ENCODE data around the gene MRPS18C.
"Not testable (repeated sequence)": the region's sequence is repeated elsewhere in the genome, so short reads cannot be mapped to it uniquely, and the experiment has no call there.

MRPS18C gene

GRCh38 chr4:83455281-83456183, at the start of gene MRPS18C, which contains the start of gene HELQ:
Gene MRPS18C, plus strand, starts transcription at chr4:83456058. Its CDS starts 20 bp downstream, at chr4:83456078.
Gene HELQ, minus strand, starts transcription at chr4:83455823. Its CDS starts 130 bp downstream, at chr4:83455693.
- peak; percentile 69 to 88 (median 83) for DNase-seq

DNA sequence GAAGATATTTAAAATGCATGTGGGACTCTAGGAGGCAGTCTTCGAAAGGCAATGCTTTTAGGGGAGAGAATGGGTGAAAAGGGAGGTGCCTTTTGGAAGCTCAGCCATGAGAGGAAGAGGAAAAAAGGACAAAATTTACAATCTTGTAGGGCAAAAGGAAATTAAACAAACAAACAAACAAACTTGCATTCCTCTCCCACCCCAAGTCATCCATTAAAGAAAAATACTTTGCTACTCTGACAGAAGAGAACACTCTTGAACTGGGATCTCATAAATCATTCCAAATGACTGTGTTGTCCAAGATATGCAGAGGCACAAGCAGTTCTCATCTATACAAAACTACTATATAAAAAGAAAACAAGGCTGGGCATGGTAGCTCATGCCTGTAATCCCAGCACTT, 47.0 kb upstream of the MRPS18C start:
- DNase-seq = no peak

DNA sequence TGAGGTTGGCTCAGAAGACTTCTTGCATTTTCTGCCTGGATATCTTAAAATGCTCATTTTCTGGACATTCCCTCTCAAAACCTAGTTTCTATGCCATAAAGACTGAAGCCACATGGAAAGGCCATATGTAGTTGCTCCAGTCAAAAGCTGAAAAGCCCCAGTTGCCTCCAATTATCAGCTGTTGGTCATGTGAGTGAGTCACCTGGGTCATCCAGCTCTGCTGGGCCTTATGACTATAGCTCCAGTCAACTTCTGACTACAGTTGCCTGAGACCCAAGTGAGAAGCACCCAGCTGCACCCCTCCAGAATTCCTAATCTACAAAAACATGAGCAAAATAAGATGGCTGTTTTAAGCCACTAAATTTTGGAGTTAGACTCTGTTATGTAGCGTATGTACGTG, 42.2 kb upstream of the MRPS18C start:
- DNase-seq = no peak

DNA sequence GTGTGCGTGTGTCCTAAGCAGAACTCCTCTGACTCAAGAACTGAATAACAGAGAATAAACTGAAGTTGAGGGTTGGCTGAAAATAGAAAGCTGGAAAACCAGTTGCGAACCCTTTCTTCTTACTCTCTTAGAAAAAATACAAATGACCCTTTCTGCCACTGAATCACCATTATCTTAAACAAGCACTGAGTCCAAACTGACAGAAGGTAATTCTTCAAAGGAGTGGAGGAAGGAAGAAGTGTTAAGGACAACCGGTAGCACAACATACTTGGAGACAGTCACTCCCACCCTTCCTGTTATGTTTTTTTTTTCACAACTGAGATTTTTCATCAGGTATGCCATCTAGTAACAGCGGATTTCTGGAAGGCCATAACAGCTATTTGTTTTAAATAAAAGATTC, 38.3 kb upstream of the MRPS18C start:
- no peak for DNase-seq

GRCh38 chr4:83418211-83418610, 37.6 kb upstream of the MRPS18C start:
- no peak for DNase-seq

DNA sequence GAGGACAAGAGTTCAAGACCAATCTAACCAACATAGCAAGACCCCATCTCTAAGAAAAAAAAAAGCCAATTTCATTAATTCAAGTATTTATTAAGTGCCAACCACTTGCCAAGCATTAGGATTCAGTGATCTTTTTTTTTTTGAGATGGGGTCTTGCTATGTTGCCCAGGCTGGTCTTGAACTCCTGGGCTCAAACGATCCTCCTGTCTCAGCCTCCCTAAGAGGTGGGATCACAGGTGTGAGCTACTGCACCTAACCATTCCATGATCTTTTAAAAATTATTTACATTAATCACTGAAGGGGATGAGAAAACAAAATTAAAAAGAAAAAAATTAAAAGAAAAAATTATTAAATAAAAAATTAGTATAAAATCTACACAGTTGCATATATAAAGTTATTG, 24.7 kb upstream of the MRPS18C start:
- DNase-seq = no peak

GRCh38 chr4:83436680-83437079, 19.2 kb upstream of the MRPS18C start:
- DNase-seq = no peak

DNA sequence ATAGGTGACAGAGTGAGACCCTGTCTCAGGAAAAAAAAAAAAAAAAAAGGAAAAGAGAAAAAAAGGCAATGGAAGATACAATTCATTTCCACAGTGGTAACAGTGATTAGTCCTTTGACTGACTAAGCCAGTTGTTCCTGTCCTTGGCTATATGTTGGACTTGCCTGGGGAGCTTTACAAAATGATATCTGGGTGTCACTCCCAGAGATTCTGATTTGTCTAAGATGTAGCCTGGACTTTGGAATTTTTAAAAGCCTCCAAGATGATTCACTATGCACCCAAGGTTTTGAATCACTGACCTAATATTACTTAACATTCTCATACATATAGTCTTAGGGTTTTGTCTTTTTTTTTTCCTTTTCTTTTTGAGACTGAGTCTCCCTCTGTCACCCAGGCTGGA, 17.1 kb upstream of the MRPS18C start:
- DNase-seq = no peak

DNA sequence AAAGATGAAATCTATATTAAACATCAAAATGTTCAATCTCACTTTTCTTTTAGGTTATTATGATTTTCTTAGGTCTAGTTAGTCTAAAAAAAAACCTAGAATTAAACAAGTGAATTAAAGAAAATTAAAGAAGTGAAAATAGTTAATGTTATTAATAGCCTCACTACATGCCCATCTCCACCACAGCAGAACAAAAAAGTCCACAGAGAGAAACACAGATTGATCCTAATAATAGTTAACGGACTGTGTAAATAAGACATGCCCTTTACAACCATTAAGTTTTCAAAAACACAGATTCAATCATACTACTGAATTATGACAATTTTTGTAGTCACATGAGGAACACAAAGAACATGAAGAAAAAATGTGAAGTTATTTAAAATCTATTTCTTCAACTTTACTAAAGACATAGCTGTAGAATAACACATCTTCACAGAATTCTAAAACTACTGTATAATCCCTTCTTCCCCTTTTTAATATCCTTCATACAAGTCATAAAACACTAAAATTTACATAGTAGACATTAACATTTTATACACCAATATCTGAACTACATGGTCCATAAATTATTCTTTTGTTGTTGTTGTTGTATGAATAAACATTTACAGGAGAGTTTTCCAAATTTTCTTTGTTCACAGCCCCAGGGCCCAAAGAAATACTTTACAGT, 15.6 kb upstream of the MRPS18C start:
- DNase-seq = no peak

DNA sequence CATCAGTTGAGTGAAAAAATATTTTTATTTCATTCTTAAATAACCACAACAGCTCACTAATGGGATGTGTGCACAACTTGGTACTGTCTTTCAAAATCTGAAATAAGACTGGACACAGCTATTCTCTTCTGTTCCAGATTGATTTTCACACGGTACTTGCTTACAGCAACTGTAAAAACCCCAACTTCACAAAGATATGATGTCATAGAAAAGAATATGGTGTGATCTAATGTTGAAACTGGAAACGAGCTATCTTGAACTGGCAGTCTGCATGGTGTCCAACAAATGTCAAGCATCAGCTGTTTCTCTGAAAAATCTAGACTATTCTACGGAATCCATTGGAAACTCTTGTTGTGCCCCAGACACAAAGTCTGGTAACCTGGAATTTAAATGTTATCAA, 15.0 kb upstream of the MRPS18C start:
- DNase-seq = no peak

GRCh38 chr4:83449009-83449408, 6.8 kb upstream of the MRPS18C start:
- no peak for DNase-seq

- no peak for DNase-seq
These were observed 1.2 kb upstream of the MRPS18C start for GRCh38 chr4:83454686-83455085.

DNA sequence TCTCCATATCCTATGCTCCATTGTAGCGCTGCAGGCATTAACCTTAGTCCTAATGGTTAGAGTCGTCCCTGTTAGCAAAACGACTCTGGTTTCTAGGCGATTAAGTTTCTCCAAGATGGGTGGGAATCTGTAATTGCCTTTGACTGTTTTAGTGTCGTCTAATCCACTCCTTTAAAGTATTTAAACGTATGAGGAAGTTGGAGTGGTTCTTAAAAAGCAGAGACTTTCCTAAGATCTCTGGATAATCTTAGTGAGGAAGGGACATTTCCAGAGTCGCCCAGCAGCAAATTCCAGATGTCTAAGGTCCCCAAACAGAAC, 285 bp downstream of the MRPS18C start:
- no peak for DNase-seq

DNA sequence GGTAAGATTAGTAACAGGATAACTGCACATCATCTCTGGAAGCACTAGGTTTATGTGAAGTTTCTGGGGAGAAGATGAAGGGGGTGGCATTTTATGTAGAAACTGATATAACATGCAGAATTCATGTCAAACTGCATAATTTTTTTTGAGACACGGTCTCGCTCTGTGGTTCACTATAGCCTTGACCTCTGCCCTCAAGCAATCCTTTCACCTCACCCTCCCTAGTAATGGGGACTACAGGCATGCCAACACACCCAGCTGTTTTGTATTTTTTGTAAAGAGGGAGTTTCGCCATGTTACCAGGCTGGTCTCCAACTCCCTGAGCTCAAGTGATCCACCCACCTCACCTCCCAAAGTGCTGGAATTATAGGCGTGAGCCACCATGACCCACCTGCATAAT, 17.6 kb downstream of the MRPS18C start:
- no peak for DNase-seq

GRCh38 chr4:83473966-83474365, 18.1 kb downstream of the MRPS18C start:
- DNase-seq = no peak

GRCh38 chr4:83484500-83485461, 28.9 kb downstream of the MRPS18C start, which contains the start of gene ABRAXAS1:
Gene ABRAXAS1, minus strand, starts transcription at chr4:83485100. Its CDS starts 28 bp downstream, at chr4:83485072.
- peak; percentile 80 to 96 (median 88) for DNase-seq

- no peak for DNase-seq
These were observed 30.7 kb downstream of the MRPS18C start for GRCh38 chr4:83486457-83487129.

GRCh38 chr4:83489711-83490326, 34.0 kb downstream of the MRPS18C start:
- no peak for DNase-seq

- no peak for DNase-seq
These were observed 35.1 kb downstream of the MRPS18C start for GRCh38 chr4:83490876-83491450.

DNA sequence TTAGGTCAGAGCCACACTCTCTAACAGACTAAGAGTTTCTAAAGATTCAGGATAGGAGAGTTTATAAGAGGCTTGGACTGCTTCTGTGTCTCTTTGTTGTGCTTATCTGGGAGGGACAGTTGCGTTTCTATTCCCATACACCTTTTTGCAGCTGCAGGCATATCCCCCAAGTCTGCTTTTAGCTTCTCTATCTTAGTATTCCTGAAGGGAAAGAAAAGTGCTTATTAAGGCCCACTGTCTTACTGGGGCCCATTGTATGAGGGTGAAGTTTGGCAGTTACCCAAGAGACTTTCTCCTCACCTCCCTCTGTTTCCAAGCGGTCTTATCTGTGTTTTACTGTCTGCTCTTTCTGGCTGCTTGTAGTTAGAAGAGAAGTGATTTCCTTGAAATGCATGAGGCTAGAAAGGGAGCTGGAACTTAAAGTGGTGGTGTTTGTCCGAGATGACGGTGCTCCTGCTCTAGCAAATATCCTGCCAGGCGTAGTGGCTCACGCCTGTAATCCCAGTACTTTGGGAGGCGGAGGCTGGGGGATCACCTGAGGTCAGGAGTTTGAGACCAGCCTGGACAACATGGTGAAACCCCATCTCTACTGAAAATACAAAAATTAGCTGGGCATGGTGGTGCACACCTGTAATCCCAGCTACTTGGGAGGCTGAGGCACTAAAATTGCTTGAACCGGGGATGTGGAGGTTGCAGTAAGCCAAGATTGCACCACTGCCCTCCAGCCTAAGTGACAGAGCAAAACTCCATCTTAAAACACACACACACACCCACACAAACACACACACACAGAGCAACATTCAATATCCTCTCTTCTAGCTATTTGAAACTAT, 40.4 kb downstream of the MRPS18C start:
- not testable (repeated sequence) for DNase-seq

DNA sequence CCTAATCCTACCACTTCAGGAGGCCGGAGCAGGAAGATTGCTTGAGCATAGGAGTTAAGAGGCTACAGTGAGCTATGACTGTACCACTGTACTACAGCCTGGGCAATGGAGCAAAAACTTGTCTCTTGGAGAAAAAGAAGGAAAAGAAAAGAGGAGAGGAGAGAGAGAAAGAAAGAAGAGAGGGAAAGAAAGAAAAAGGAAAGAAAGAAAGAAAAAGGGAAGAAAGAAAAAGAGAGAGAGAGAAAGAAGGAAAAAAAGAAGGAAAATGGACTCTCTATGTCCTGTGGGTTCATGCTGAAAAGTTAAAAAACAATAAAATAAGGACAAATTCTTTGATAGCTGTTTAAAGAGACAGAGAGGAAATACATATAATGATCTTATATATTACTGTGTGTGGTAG, 42.3 kb downstream of the MRPS18C start:
- no peak for DNase-seq
